BLaER1 treated with 17β-estradiol and CSF1 and Interleukin-3, amounts not matched to agents 10 nM and 100 nM (cell line): Measurements from ENCODE around the gene AUTS2.

Experiments
- H3K27ac ChIP-seq, 11 experiments: shearing (Covaris generic); formaldehyde crosslinking; 2 replicates each; pipeline ENCODE4 v1.8.1; 2022
- H3K27me3 ChIP-seq, 11 experiments: shearing (Covaris generic); formaldehyde crosslinking; 2 replicates each; pipeline ENCODE4 v1.8.1; 2022
- H3K36me3 ChIP-seq, 11 experiments: shearing (Covaris generic); formaldehyde crosslinking; 2 replicates each; pipeline ENCODE4 v1.8.1; 2022
- H3K4me1 ChIP-seq, 10 experiments: shearing (Covaris generic); formaldehyde crosslinking; 2 replicates each; pipeline ENCODE4 v1.8.1; 2022
- H3K4me2 ChIP-seq, 11 experiments: shearing (Covaris generic); formaldehyde crosslinking; 2 replicates each; pipeline ENCODE4 v1.8.1; 2022
- H3K4me3 ChIP-seq, 10 experiments: shearing (Covaris generic); formaldehyde crosslinking; 2 replicates each; pipeline ENCODE4 v1.8.1; 2022
- H3K9ac ChIP-seq, 11 experiments: shearing (Covaris generic); formaldehyde crosslinking; 2 replicates each; pipeline ENCODE4 v1.8.1; 2022
- H3K9me3 ChIP-seq, 11 experiments: shearing (Covaris generic); formaldehyde crosslinking; replicated peaks in 1 of 11; 2 replicates each; pipeline ENCODE4 v1.8.1; 2022
- H4K20me1 ChIP-seq, 11 experiments: shearing (Covaris generic); formaldehyde crosslinking; 2 replicates each; pipeline ENCODE4 v1.8.1; 2022
- Cebpa-rat ChIP-seq, 11 experiments: shearing (Covaris generic); IDR thresholded peaks; 2 replicates each; pipeline ENCODE4 v1.8.1; 2022

Gene AUTS2

GRCh38 chr7:69624435-69625230 lies 26.4 kb downstream of the AUTS2 start:
- Histone ChIP-seq H3K4me3 (no peak overlapping the region), H3K4me1 (peaks cover 37 to 83% (median 65%) of the 10 kb centered on the region in 10 experiments), H3K4me2 (peak overlapping the region in 4 of 11 experiments; percentile 15 to 21 (median 18); a peak in 4 of 22 replicates), H3K27me3 (no peaks in the 10 kb centered on the region), H3K27ac (no peak overlapping the region), H3K36me3 (no peaks in the 10 kb centered on the region), H4K20me1 (peaks cover 0 to 95% (median 71%) of the 10 kb centered on the region in 11 experiments; a peak in 17 of 22 replicates), H3K9ac (no peak overlapping the region), H3K9me3 (no peaks in the 10 kb centered on the region)
- TF ChIP-seq Cebpa-rat (IDR thresholded peaks at IDR 0.05): no peak

- Histone ChIP-seq H3K36me3 (no peaks in the 10 kb centered on the region), H3K27me3 (no peaks in the 10 kb centered on the region), H3K4me2 (0 out of 22 replicates have a peak overlapping the region, but pooled peaks of 1 of the 11 experiments have one; percentile 10), H3K9ac (no peak overlapping the region), H3K27ac (no peak overlapping the region), H4K20me1 (peaks cover 0 to 95% (median 76%) of the 10 kb centered on the region in 11 experiments; a peak in 17 of 22 replicates), H3K9me3 (no peaks in the 10 kb centered on the region), H3K4me3 (no peak overlapping the region), H3K4me1 (peaks cover 37 to 83% (median 65%) of the 10 kb centered on the region in 10 experiments)
- no peak for TF ChIP-seq Cebpa-rat (IDR thresholded peaks at IDR 0.05)
Measured at GRCh38 chr7:69625238-69625637, 27.0 kb downstream of the AUTS2 start.

GRCh38 chr7:69625798-69626197 lies 27.5 kb downstream of the AUTS2 start:
- H3K27me3 ChIP-seq: no peaks in the 10 kb centered on the region
- H3K4me2 ChIP-seq: no peak overlapping the region
- no peaks in the 10 kb centered on the region for H3K9me3 ChIP-seq
- H3K4me3 ChIP-seq: no peak overlapping the region
- H3K9ac ChIP-seq: no peak overlapping the region
- H3K27ac ChIP-seq: no peak overlapping the region
- H3K36me3 ChIP-seq: no peaks in the 10 kb centered on the region
- peaks cover 0 to 92% (median 77%) of the 10 kb centered on the region in 11 experiments; a peak in 17 of 22 replicates for H4K20me1 ChIP-seq
- H3K4me1 ChIP-seq: peaks cover 43 to 83% (median 65%) of the 10 kb centered on the region in 10 experiments
- TF ChIP-seq Cebpa-rat (IDR thresholded peaks at IDR 0.05): no peak

- Histone ChIP-seq H3K36me3 (0 out of 22 replicates have a peak, but pooled peaks cover 0 to 5% (median 0%) of the 10 kb centered on the region in 11 experiments), H3K4me3 (no peak overlapping the region), H3K27ac (peak overlapping the region in 7 of 11 experiments; percentile 4 to 41 (median 18); a peak in 6 of 22 replicates), H3K4me2 (peak overlapping the region; percentile 58 to 77 (median 62)), H4K20me1 (peaks cover 0 to 83% (median 64%) of the 10 kb centered on the region in 11 experiments; a peak in 16 of 22 replicates), H3K9ac (no peak overlapping the region), H3K27me3 (no peaks in the 10 kb centered on the region), H3K4me1 (peaks cover 31 to 48% (median 36%) of the 10 kb centered on the region in 10 experiments), H3K9me3 (no peaks in the 10 kb centered on the region; a peak in 1 of 22 replicates)
- TF ChIP-seq Cebpa-rat (IDR thresholded peaks at IDR 0.05): no peak
Measured at GRCh38 chr7:69630292-69630691, 32.0 kb downstream of the AUTS2 start.

GRCh38 chr7:69631131-69631530 lies 32.9 kb downstream of the AUTS2 start:
- Histone ChIP-seq H3K27me3 (no peaks in the 10 kb centered on the region), H3K9me3 (peaks cover 0 to 2% (median 0%) of the 10 kb centered on the region in 11 experiments; a peak in 2 of 22 replicates), H3K36me3 (peaks cover 0 to 5% (median 0%) of the 10 kb centered on the region in 11 experiments; a peak in 2 of 22 replicates), H4K20me1 (peaks cover 0 to 83% (median 61%) of the 10 kb centered on the region in 11 experiments; a peak in 16 of 22 replicates), H3K4me1 (peaks cover 31 to 47% (median 36%) of the 10 kb centered on the region in 10 experiments), H3K27ac (no peak overlapping the region), H3K4me2 (peak overlapping the region in 8 of 11 experiments; percentile 15 to 77 (median 60); a peak in 8 of 22 replicates), H3K4me3 (no peak overlapping the region), H3K9ac (no peak overlapping the region)
- TF ChIP-seq Cebpa-rat (IDR thresholded peaks at IDR 0.05): no peak

- Histone ChIP-seq H3K36me3 (peaks cover 0 to 5% (median 0%) of the 10 kb centered on the region in 11 experiments; a peak in 2 of 22 replicates), H3K27me3 (no peaks in the 10 kb centered on the region), H3K9ac (no peak overlapping the region), H4K20me1 (peaks cover 0 to 83% (median 52%) of the 10 kb centered on the region in 11 experiments; a peak in 16 of 22 replicates), H3K27ac (no peak overlapping the region), H3K4me1 (peaks cover 31 to 44% (median 36%) of the 10 kb centered on the region in 10 experiments), H3K4me3 (no peak overlapping the region), H3K4me2 (no peak overlapping the region), H3K9me3 (peaks cover 0 to 3% (median 0%) of the 10 kb centered on the region in 11 experiments; a peak in 2 of 22 replicates)
- TF ChIP-seq Cebpa-rat (IDR thresholded peaks at IDR 0.05): no peak
Measured at GRCh38 chr7:69632280-69632679, 34.0 kb downstream of the AUTS2 start.

- peaks cover 0 to 3% (median 0%) of the 10 kb centered on the region in 11 experiments; a peak in 2 of 22 replicates for H3K9me3 ChIP-seq
- H3K4me1 ChIP-seq: peaks cover 26 to 34% (median 29%) of the 10 kb centered on the region in 10 experiments
- no peak for TF ChIP-seq Cebpa-rat (IDR thresholded peaks at IDR 0.05)
- H3K27me3 ChIP-seq: no peaks in the 10 kb centered on the region
- no peak overlapping the region for H3K4me2 ChIP-seq
- no peak overlapping the region for H3K9ac ChIP-seq
- no peak overlapping the region for H3K4me3 ChIP-seq
- no peak overlapping the region for H3K27ac ChIP-seq
- peaks cover 0 to 11% (median 4%) of the 10 kb centered on the region in 11 experiments; a peak in 2 of 22 replicates for H3K36me3 ChIP-seq
- peaks cover 0 to 82% (median 47%) of the 10 kb centered on the region in 11 experiments; a peak in 12 of 22 replicates for H4K20me1 ChIP-seq
Measured at GRCh38 chr7:69633122-69633831, 35.0 kb downstream of the AUTS2 start.

GRCh38 chr7:69635555-69636185 lies 37.4 kb downstream of the AUTS2 start:
- peaks cover 0 to 3% (median 0%) of the 10 kb centered on the region in 11 experiments; a peak in 2 of 22 replicates for H3K9me3 ChIP-seq
- no peak overlapping the region for H3K4me3 ChIP-seq
- no peak overlapping the region for H3K9ac ChIP-seq
- H3K27me3 ChIP-seq: no peaks in the 10 kb centered on the region
- H3K36me3 ChIP-seq: peaks cover 0 to 11% (median 4%) of the 10 kb centered on the region in 11 experiments; a peak in 2 of 22 replicates
- no peak overlapping the region for H3K4me2 ChIP-seq
- peaks cover 2 to 25% (median 13%) of the 10 kb centered on the region in 10 experiments for H3K4me1 ChIP-seq
- no peak for TF ChIP-seq Cebpa-rat (IDR thresholded peaks at IDR 0.05)
- H3K27ac ChIP-seq: no peak overlapping the region
- H4K20me1 ChIP-seq: peaks cover 0 to 80% (median 49%) of the 10 kb centered on the region in 11 experiments; a peak in 13 of 22 replicates
